Measurements from ENCODE around the gene XIRP1. TPM values are rescaled to one million over a fixed set of nuclear protein-coding genes. Genes with fewer than 3 reads are reported as not detected.

Gene XIRP1
- total and polyA plus RNA-seq, 9 donors, result 0.04 to 0.13 (median 0.11) TPM; not detected in 5

DNA sequence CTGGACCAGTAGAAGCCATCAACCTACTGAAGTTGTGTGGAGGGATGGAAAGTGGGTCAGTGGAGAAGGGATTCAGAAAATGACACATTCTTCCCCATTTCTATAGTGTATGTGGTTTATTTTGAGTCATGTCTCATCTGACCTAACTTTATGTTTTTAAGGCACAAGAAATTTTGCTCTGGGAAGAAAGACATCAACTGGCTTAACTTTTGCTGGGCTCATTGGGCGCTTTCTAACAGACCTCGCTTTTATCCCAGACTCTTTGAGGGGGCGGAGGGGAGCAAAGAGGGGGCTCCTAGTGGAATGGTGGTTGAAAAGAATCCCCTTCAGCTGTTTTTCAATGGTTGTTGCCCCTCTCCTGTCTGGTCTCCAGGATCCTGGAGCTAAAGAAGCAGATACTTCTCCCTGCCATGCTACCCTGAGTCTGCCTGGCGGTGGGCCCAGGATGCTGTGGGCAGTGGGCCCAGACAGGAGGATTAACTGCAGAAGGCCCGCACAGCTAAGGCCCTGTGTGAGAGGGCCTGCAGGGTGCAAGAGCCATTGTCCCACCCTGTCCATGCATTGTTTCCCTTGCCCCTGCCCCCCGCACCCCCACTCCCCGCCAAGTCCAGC lies 53.5 kb downstream of the XIRP1 start:
- TF ChIP-seq POLR2A (IDR thresholded peaks at IDR 0.05) (no peak), EP300 (IDR thresholded peaks at IDR 0.05) (no peak)
- TF ChIP-seq, protein P1, sequence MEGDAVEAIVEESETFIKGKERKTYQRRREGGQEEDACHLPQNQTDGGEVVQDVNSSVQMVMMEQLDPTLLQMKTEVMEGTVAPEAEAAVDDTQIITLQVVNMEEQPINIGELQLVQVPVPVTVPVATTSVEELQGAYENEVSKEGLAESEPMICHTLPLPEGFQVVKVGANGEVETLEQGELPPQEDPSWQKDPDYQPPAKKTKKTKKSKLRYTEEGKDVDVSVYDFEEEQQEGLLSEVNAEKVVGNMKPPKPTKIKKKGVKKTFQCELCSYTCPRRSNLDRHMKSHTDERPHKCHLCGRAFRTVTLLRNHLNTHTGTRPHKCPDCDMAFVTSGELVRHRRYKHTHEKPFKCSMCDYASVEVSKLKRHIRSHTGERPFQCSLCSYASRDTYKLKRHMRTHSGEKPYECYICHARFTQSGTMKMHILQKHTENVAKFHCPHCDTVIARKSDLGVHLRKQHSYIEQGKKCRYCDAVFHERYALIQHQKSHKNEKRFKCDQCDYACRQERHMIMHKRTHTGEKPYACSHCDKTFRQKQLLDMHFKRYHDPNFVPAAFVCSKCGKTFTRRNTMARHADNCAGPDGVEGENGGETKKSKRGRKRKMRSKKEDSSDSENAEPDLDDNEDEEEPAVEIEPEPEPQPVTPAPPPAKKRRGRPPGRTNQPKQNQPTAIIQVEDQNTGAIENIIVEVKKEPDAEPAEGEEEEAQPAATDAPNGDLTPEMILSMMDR (IDR thresholded peaks at IDR 0.05), result no peak
- no peak overlapping the region for H3K4me3 ChIP-seq
- no peaks in the 10 kb centered on the region for H3K9me3 ChIP-seq
- intact Hi-C loops (cut with DNase I), result no loop called here
- peaks cover 12% of the 10 kb centered on the region for H3K4me1 ChIP-seq (ENCODE audit: insufficient read depth)
- no peaks in the 10 kb centered on the region for H3K27me3 ChIP-seq
- DNase-seq, result peak in 4 of 5 donors; percentile 54 to 74 (median 62)
- H3K36me3 ChIP-seq, result no peaks in the 10 kb centered on the region
- H3K27ac ChIP-seq, result no peak overlapping the region
- WGBS, 3 donors, result 61 to 68% (median 65%) methylated on average over 7 of the region's 7 CpGs

DNA sequence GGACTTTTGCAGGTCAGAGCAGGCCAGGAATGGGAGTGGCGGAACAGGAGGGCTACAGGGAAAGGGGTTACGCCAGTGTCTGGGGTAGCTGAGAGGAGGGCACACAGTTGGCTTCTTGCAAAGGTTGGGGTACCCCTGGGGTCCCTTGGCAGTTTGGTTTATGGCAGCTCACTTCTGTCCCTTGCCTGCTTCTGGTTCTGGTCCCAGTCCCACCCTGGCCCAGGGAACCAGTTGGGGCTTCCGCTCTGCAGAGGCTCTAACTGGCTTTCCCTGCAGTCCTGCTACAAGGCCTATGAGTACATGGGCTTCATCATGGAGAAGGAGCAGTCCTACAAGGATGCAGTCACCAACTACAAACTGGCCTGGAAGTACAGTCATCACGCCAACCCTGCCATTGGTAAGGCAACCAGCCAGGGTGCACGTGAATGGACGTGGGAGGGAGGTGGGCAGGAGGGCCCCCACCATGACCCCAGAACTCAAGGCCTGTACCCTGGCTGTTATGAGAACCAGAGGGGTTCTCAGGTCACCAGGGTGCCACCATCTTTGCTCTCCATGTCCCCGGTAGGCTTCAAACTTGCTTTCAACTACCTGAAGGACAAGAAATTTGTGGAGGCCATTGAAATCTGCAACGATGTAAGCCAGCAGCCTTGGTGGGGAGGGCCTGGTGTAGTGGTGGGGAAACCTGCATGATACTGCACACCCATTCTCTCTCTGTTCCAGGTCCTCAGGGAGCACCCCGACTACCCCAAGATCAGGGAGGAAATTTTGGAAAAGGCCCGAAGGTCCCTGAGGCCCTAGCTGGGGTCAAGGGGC lies 54.2 kb downstream of the XIRP1 start:
- Histone ChIP-seq H3K36me3 (no peaks in the 10 kb centered on the region), H3K9me3 (no peaks in the 10 kb centered on the region), H3K27ac (no peak overlapping the region), H3K4me1 (ENCODE audit: insufficient read depth) (peaks cover 12% of the 10 kb centered on the region), H3K27me3 (no peaks in the 10 kb centered on the region), H3K4me3 (no peak overlapping the region)
- WGBS, 3 donors, result 87 to 89% (median 88%) methylated on average over 10 of the region's 10 CpGs
- TF ChIP-seq EP300 (IDR thresholded peaks at IDR 0.05) (no peak), POLR2A (IDR thresholded peaks at IDR 0.05) (no peak)
- TF ChIP-seq, protein P1 (IDR thresholded peaks at IDR 0.05), result no peak
- intact Hi-C loops (cut with DNase I), result no loop called here
- DNase-seq, result no peak

DNA sequence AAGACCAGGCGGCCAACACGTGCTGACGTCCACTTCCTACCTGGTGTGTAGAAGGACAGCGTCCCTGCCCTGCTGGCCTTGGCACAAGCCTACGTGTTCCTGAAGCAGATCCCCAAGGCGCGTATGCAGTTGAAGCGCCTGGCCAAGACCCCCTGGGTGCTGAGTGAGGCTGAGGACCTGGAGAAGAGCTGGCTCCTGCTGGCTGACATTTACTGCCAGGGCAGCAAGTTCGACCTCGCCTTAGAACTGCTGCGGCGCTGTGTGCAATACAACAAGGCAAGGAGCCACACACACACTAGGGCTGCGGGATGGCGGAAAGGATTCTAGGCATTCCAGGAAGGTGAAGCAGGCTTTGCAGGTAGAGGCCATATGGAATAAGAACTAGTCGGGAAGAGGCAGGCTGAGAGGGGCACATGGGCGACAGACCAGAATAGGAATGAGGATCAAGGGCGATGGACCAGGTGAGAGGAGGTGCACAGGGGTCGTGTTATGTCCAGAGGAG lies 54.9 kb downstream of the XIRP1 start:
- Histone ChIP-seq H3K27ac (no peak overlapping the region), H3K9me3 (no peaks in the 10 kb centered on the region), H3K27me3 (no peaks in the 10 kb centered on the region), H3K36me3 (no peaks in the 10 kb centered on the region), H3K4me1 (ENCODE audit: insufficient read depth) (peaks cover 12% of the 10 kb centered on the region), H3K4me3 (no peak overlapping the region)
- no peak for DNase-seq
- intact Hi-C loops (cut with DNase I), result no loop called here
- 93 to 97% (median 94%) methylated on average over 16 to 18 of the region's 18 CpGs for WGBS, 3 donors
- TF ChIP-seq POLR2A (IDR thresholded peaks at IDR 0.05) (no peak), EP300 (IDR thresholded peaks at IDR 0.05) (no peak)
- TF ChIP-seq, protein P1 (IDR thresholded peaks at IDR 0.05), result no peak

DNA sequence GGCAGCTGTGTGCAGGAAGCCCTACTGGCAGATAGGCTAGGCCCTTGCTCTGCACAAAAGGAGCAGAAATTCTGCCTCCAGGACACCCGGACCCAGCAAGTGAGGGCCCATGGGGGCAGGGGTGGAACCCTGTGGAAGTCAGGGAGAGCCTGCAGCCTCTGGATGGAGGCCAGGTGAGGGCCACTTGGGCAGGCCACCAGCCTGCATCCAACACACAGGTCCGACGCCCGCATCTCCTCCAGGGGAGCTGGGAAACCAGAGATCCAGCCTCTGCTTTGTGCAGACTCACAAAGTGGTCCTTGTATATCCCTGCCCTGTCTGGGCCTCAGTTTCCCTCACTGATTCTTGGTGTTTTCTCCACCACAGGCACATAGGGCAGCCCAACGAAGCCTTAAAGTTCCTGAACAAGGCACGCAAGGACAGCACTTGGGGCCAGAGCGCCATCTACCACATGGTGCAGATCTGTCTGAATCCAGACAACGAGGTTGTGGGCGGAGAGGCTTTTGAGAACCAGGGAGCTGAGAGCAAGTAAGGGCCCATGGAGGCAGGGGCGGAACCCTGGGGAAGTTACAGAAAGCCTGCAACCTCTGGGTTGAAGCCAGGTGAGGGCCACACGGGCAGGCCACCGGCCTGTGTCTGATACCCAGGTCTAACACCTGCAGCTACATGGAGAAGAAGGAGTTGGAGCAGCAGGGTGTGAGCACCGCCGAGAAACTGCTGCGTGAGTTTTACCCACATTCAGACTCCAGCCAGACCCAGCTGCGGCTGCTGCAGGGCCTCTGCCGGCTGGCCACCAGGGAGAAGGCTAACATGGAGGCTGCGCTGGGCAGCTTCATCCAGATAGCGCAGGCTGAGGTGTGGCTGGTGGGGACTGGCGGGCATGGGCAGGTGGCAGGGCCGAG lies 55.6 kb downstream of the XIRP1 start:
- intact Hi-C loops (cut with DNase I), result no loop called here
- Histone ChIP-seq H3K9me3 (no peaks in the 10 kb centered on the region), H3K36me3 (no peaks in the 10 kb centered on the region), H3K4me1 (ENCODE audit: insufficient read depth) (peaks cover 9% of the 10 kb centered on the region), H3K27me3 (no peaks in the 10 kb centered on the region), H3K4me3 (no peak overlapping the region), H3K27ac (no peak overlapping the region)
- WGBS, 3 donors, result 88 to 90% (median 90%) methylated on average over 19 to 21 of the region's 21 CpGs
- TF ChIP-seq, protein P1 (IDR thresholded peaks at IDR 0.05), result no peak
- TF ChIP-seq EP300 (IDR thresholded peaks at IDR 0.05) (no peak), POLR2A (IDR thresholded peaks at IDR 0.05) (no peak)
- DNase-seq, result no peak

All from ovary (tissue), 9 donors.